H1 (cell line): ENCODE measurements around the gene ARHGAP15. TPM values are rescaled to one million over a fixed set of nuclear protein-coding genes. Genes with fewer than 3 reads are reported as not detected.

Experiments
- CTCF ChIA-PET: fragments of 300-600 bp; sonication (Branson Sonifier 250); formaldehyde crosslinking; loops from one replicate; lab custom pipeline; 2021; ENCODE audit not compliant: partially characterized antibody; lab: Charles Lee
- POLR2A ChIA-PET: fragments of 300-600 bp; sonication (Branson Sonifier 250); formaldehyde crosslinking; loops from one replicate; lab custom pipeline; 2021; ENCODE audit warnings: inconsistent platforms; ENCODE audit not compliant: partially characterized antibody; lab: Charles Lee
- DNase-seq, 2 experiments: peaks; one replicate each; pipeline versions ENCODE4 v3.0.0 to v3.0.0-alpha.2; 2010 to 2022; ENCODE audit warnings: low spot score in 2 of 2, low read depth in 1 of 2, mixed read lengths in 1 of 2
- FAIRE-seq: peaks from 2 replicates; lab custom pipeline; 2011; peaks lifted over from hg19 to GRCh38; lab: Jason Lieb, UNC
- H2AFZ ChIP-seq: 2 replicates; pipeline ENCODE4 v1.8.1; 2012; ENCODE audit warnings: low read length, inconsistent platforms
- H2AK5ac ChIP-seq: 2 replicates; pipeline ENCODE4 v1.6.1; 2013; ENCODE audit warnings: low read depth, low read length
- H2BK120ac ChIP-seq: replicated peaks from 2 replicates; pipeline ENCODE3; 2013; ENCODE audit warnings: low read depth, low read length, inconsistent platforms
- H2BK12ac ChIP-seq: 2 replicates; pipeline ENCODE4 v1.6.1; 2013; ENCODE audit warnings: low read depth, low read length
- H2BK15ac ChIP-seq: 2 replicates; pipeline ENCODE4 v1.6.1; 2013; ENCODE audit warnings: low read length
- H2BK20ac ChIP-seq: 2 replicates; pipeline ENCODE4 v1.6.1; 2013; ENCODE audit warnings: low read length
- H2BK5ac ChIP-seq: 2 replicates; pipeline ENCODE4 v1.6.1; 2013; ENCODE audit warnings: low read depth, low read length
- H3K14ac ChIP-seq: 2 replicates; pipeline ENCODE4 v1.6.1; 2013; ENCODE audit warnings: inconsistent platforms; ENCODE audit not compliant: insufficient read length
- H3K18ac ChIP-seq: 2 replicates; pipeline ENCODE4 v1.6.1; 2013; ENCODE audit warnings: low read length; ENCODE audit errors: extremely low read depth
- H3K23ac ChIP-seq: 2 replicates; pipeline ENCODE4 v1.6.1; 2013; ENCODE audit warnings: inconsistent platforms; ENCODE audit not compliant: insufficient read length
- H3K23me2 ChIP-seq: 2 replicates; pipeline ENCODE4 v1.6.1; 2013; ENCODE audit warnings: low read depth, low read length
- H3K27ac ChIP-seq: 2 replicates; pipeline ENCODE4 v1.6.1; 2011; ENCODE audit warnings: low read depth, low read length, inconsistent platforms
- H3K27me3 ChIP-seq, 4 experiments: replicated peaks in 1 of 4; 1 replicate in 1 of 4; 2 replicates in 3 of 4; pipeline versions ENCODE4 v1.6.1 to v1.8.1; 2011 to 2013; ENCODE audit warnings: low read length in 3 of 4, mild to moderate bottlenecking in 3 of 4, inconsistent platforms in 2 of 4, mixed read lengths in 2 of 4, moderate library complexity in 1 of 4; ENCODE audit not compliant: control insufficient read depth in 3 of 4, insufficient read depth in 3 of 4; ENCODE audit errors: extremely low read depth in 1 of 4
- H3K36me3 ChIP-seq, 4 experiments: 2 replicates each; pipeline versions ENCODE4 v1.6.1 to v1.8.1; 2011 to 2013; ENCODE audit warnings: mild to moderate bottlenecking in 4 of 4, low read length in 3 of 4, moderate library complexity in 2 of 4, control low read depth in 1 of 4, inconsistent platforms in 1 of 4; ENCODE audit not compliant: insufficient read depth in 4 of 4, control insufficient read depth in 2 of 4
- H3K4ac ChIP-seq: replicated peaks from 2 replicates; pipeline ENCODE3; 2013; ENCODE audit warnings: low read length, low read depth, mixed read lengths, inconsistent platforms; ENCODE audit not compliant: insufficient read length
- H3K4me1 ChIP-seq, 4 experiments: replicated peaks in 1 of 4; 1 replicate in 1 of 4; 2 replicates in 3 of 4; pipeline versions ENCODE4 v1.6.1 to v1.8.1; 2011 to 2013; ENCODE audit warnings: low read length in 3 of 4, inconsistent platforms in 2 of 4, mixed read lengths in 1 of 4; ENCODE audit not compliant: insufficient read depth in 4 of 4, control insufficient read depth in 3 of 4
- H3K4me2 ChIP-seq, 2 experiments: 2 replicates each; pipeline versions ENCODE4 v1.6.1 to v1.8.1; 2011 to 2013; ENCODE audit warnings: low read depth in 2 of 2, low read length in 2 of 2, control low read depth in 1 of 2, inconsistent platforms in 1 of 2, mild to moderate bottlenecking in 1 of 2; ENCODE audit not compliant: insufficient read depth in 1 of 2
- H3K4me3 ChIP-seq, 4 experiments: fragments of 200-600, 300-600 bp in 1 of 4; sonication (generic), shearing (Covaris generic), sonication (Bioruptor Twin) in 1 of 4; 2 replicates each; pipeline versions ENCODE4 v1.5.1 to v1.8.1; 2011 to 2016; ENCODE audit warnings: low read length in 4 of 4, low read depth in 3 of 4, control low read depth in 2 of 4, inconsistent platforms in 2 of 4, mild to moderate bottlenecking in 2 of 4, mixed read lengths in 1 of 4, moderate library complexity in 1 of 4; ENCODE audit not compliant: insufficient read depth in 2 of 4; ENCODE audit errors: extremely low read depth in 1 of 4
- H3K56ac ChIP-seq: replicated peaks from 2 replicates; pipeline ENCODE3; 2013; ENCODE audit warnings: low read depth, mild to moderate bottlenecking, mixed read lengths, low read length, inconsistent platforms; ENCODE audit not compliant: insufficient read length
- H3K79me1 ChIP-seq: 2 replicates; pipeline ENCODE4 v1.6.1; 2013; ENCODE audit warnings: low read depth, low read length, control low read depth
- H3K79me2 ChIP-seq, 2 experiments: 2 replicates each; pipeline versions ENCODE4 v1.6.1 to v1.8.1; 2012 to 2013; ENCODE audit warnings: low read length in 2 of 2, mild to moderate bottlenecking in 2 of 2, inconsistent platforms in 1 of 2; ENCODE audit not compliant: insufficient read depth in 2 of 2, control insufficient read depth in 1 of 2
- H3K9ac ChIP-seq, 4 experiments: replicated peaks in 1 of 4; 1 replicate in 1 of 4; 2 replicates in 3 of 4; pipeline versions ENCODE4 v1.6.1 to v1.8.1; 2011 to 2013; ENCODE audit warnings: low read depth in 3 of 4, low read length in 3 of 4, control low read depth in 2 of 4, mild to moderate bottlenecking in 2 of 4, moderate library complexity in 2 of 4, inconsistent platforms in 1 of 4; ENCODE audit errors: extremely low read depth in 1 of 4
- H3K9me3 ChIP-seq, 2 experiments: 2 replicates each; pipeline versions ENCODE4 v1.6.1 to v1.8.1; 2012 to 2013; ENCODE audit warnings: mild to moderate bottlenecking in 2 of 2, moderate library complexity in 2 of 2, control low read depth in 1 of 2, inconsistent platforms in 1 of 2, low read depth in 1 of 2, low read length in 1 of 2, mixed read lengths in 1 of 2; ENCODE audit not compliant: insufficient read depth in 2 of 2
- H4K20me1 ChIP-seq, 2 experiments: replicated peaks in 1 of 2; 2 replicates each; pipeline versions ENCODE3 to v1.8.1; 2011 to 2013; ENCODE audit warnings: inconsistent platforms in 2 of 2, low read length in 2 of 2, mild to moderate bottlenecking in 1 of 2; ENCODE audit not compliant: insufficient read depth in 2 of 2, control insufficient read depth in 1 of 2
- H4K5ac ChIP-seq: 2 replicates; pipeline ENCODE4 v1.6.1; 2013; ENCODE audit warnings: low read length, low read depth, mixed read lengths, inconsistent platforms; ENCODE audit not compliant: insufficient read length
- H4K8ac ChIP-seq: 2 replicates; pipeline ENCODE4 v1.8.0; 2013; ENCODE audit warnings: mild to moderate bottlenecking, moderate library complexity, low read length, inconsistent platforms; ENCODE audit not compliant: insufficient read depth; ENCODE audit errors: extremely low read depth
- H4K91ac ChIP-seq: replicated peaks from 2 replicates; pipeline ENCODE3; 2013; ENCODE audit warnings: low read length, mixed read lengths, inconsistent platforms; ENCODE audit not compliant: insufficient read length
- CBX8 ChIP-seq: fragments of 300-800, 300-1000 bp; sonication (generic); IDR thresholded peaks from 2 replicates; pipeline ENCODE4 v1.7.1; 2016; ENCODE audit warnings: low read depth, low read length, borderline replicate concordance
- CREB1 ChIP-seq: IDR thresholded peaks from 2 replicates; pipeline ENCODE4 v1.6.1; 2012; ENCODE audit warnings: inconsistent platforms
- FOSL1 ChIP-seq: IDR thresholded peaks from 2 replicates; pipeline ENCODE4 v1.6.1; 2011; ENCODE audit warnings: mild to moderate bottlenecking, low read depth, low read length, moderate library complexity; ENCODE audit not compliant: insufficient read depth
- KDM5A ChIP-seq: fragments of 200-600 bp; IDR thresholded peaks from 2 replicates; pipeline ENCODE4 v1.7.1; 2012; ENCODE audit warnings: mild to moderate bottlenecking, low read length, inconsistent platforms, mixed read lengths
- RAD21 ChIP-seq, 2 experiments: IDR thresholded peaks in 1 of 2; conservative IDR thresholded peaks in 1 of 2; 2 replicates each; pipeline ENCODE4 v1.6.1; 2011; ENCODE audit warnings: low read depth in 2 of 2, low read length in 2 of 2, improper control_type of control experiment in 1 of 2, inconsistent platforms in 1 of 2, mild to moderate bottlenecking in 1 of 2, moderate library complexity in 1 of 2
- TAF1 ChIP-seq: IDR thresholded peaks from 2 replicates; pipeline ENCODE4 v1.6.1; 2011; ENCODE audit warnings: mild to moderate bottlenecking, low read depth, low read length
- TEAD4 ChIP-seq: IDR thresholded peaks from 2 replicates; pipeline ENCODE4 v1.6.1; 2012; ENCODE audit warnings: low read depth, low read length, inconsistent platforms, mixed read lengths
- WGBS, 2 experiments: shearing (Covaris generic) in 1 of 2; methylation state at CpG; one replicate each; pipeline versions ENCODE4 v1.1.6 to v1.1.7; 2013 to 2015; ENCODE audit warnings: low lambda C conversion rate in 2 of 2, mixed read lengths in 2 of 2, inconsistent platforms in 1 of 2, low coverage in 1 of 2, missing lambda C conversion rate in 1 of 2; ENCODE audit not compliant: insufficient replicate concordance in 2 of 2, insufficient coverage in 1 of 2, insufficient read length in 1 of 2; ENCODE audit errors: extremely low coverage in 1 of 2, missing lambda C conversion rate in 1 of 2; 5-methylcytosine and 5-hydroxymethylcytosine counted together
- polyA plus RNA-seq, 7 experiments: library from polyadenylated mRNA; depleted of rRNA in 3 of 7; stranded (reverse) in 5 of 7; unstranded in 2 of 7; fragments of >200 nt in 5 of 7; fragments of 200-250 nt in 2 of 7; gene quantifications; 1 replicate in 5 of 7; 2 replicates in 1 of 7; 4 replicates in 1 of 7; pipeline versions ENCODE4 v1.2.1 to v1.2.3, GENCODE V29; 2011 to 2013; ENCODE audit warnings: missing spikeins in 2 of 7, mixed read lengths in 2 of 7
- total RNA-seq: library from RNA; stranded (reverse); fragmentation: NEBNext Ultra II Directional; extraction: Animal tissue kit (Norgen Biotek cat#: 25700); gene quantifications from 2 replicates; pipeline ENCODE4 v1.2.1, GENCODE V29; 2021
- TF ChIP-seq, protein P1 (sequence below), 3 experiments: IDR thresholded peaks; 1 replicate in 2 of 3; 2 replicates in 1 of 3; pipeline versions ENCODE4 v1.5.1 to v1.6.1; 2011; ENCODE audit warnings: low read length in 3 of 3, mild to moderate bottlenecking in 3 of 3, inconsistent platforms in 2 of 3, low read depth in 1 of 3, moderate library complexity in 1 of 3; ENCODE audit not compliant: insufficient read depth in 1 of 3; ENCODE audit errors: control extremely low read depth in 1 of 3

The ARHGAP15 gene
- total and polyA plus RNA-seq, 2 of the 8 experiments (the other 6 are each of a cell fraction or from before 2014, with no cell fraction given), result not detected

GRCh38 chr2:143158551-143159485 lies 29.6 kb downstream of the ARHGAP15 start:
- no peaks in the 10 kb centered on the region for H3K36me3 ChIP-seq
- DNase-seq, result no peak
- CTCF ChIA-PET, result interaction anchor here (0.6 to 8.9 kb wide), 9 partner anchors 8 to 125 kb away, joined by 3 to 164 read pairs (median 4); no protein-coding TSS in a partner anchor

More at GRCh38 chr2:143158551-143159485, 29.6 kb downstream of the ARHGAP15 start:
- H3K4me1 ChIP-seq, result no peaks in the 10 kb centered on the region
- H3K14ac ChIP-seq, result no peak overlapping the region
- H3K27ac ChIP-seq, result no peak overlapping the region
- FAIRE-seq, result no peak
- H3K9me3 ChIP-seq, result no peaks in the 10 kb centered on the region
- H2BK20ac ChIP-seq, result no peak overlapping the region
- no peak overlapping the region for H2BK15ac ChIP-seq
- H3K4me2 ChIP-seq, result no peak overlapping the region
- H2BK12ac ChIP-seq, result no peak overlapping the region
- H4K8ac ChIP-seq, result no peak overlapping the region
- H2BK120ac ChIP-seq, result no peak overlapping the region
- POLR2A ChIA-PET, result no interaction called here
- TF ChIP-seq FOSL1 (no peak), CBX8 (no peak), TEAD4 (no peak), KDM5A (no peak), CREB1 (no peak), RAD21 (IDR thresholded peaks at IDR 0.05 in 1 of 2, conservative IDR thresholded peaks at IDR 0.05 in 1 of 2; ENCODE audit: low read depth in 2 of 2, low read length in 2 of 2) (no peak), TAF1 (no peak)
- TF ChIP-seq, protein P1, sequence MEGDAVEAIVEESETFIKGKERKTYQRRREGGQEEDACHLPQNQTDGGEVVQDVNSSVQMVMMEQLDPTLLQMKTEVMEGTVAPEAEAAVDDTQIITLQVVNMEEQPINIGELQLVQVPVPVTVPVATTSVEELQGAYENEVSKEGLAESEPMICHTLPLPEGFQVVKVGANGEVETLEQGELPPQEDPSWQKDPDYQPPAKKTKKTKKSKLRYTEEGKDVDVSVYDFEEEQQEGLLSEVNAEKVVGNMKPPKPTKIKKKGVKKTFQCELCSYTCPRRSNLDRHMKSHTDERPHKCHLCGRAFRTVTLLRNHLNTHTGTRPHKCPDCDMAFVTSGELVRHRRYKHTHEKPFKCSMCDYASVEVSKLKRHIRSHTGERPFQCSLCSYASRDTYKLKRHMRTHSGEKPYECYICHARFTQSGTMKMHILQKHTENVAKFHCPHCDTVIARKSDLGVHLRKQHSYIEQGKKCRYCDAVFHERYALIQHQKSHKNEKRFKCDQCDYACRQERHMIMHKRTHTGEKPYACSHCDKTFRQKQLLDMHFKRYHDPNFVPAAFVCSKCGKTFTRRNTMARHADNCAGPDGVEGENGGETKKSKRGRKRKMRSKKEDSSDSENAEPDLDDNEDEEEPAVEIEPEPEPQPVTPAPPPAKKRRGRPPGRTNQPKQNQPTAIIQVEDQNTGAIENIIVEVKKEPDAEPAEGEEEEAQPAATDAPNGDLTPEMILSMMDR (IDR thresholded peaks at IDR 0.05; ENCODE audit: control extremely low read depth in 1 of 3, insufficient read depth in 1 of 3, low read depth in 1 of 3, low read length in 3 of 3), result no peak
- no peak overlapping the region for H2BK5ac ChIP-seq
- H3K27me3 ChIP-seq, result no peaks in the 10 kb centered on the region
- H3K56ac ChIP-seq, result no peak overlapping the region
- no peak overlapping the region for H4K5ac ChIP-seq
- no peak overlapping the region for H3K18ac ChIP-seq
- no peak overlapping the region for H3K9ac ChIP-seq
- no peaks in the 10 kb centered on the region for H3K79me1 ChIP-seq
- no peak overlapping the region for H3K23ac ChIP-seq
- H3K79me2 ChIP-seq, result no peaks in the 10 kb centered on the region
- H4K20me1 ChIP-seq, result no peaks in the 10 kb centered on the region
- WGBS, 2 experiments, result 92% methylated on average over 10 of the region's 10 CpGs; no CpG with 5 or more reads in 1 of the 2 experiments
- H3K4me3 ChIP-seq, result no peak overlapping the region
- H3K4ac ChIP-seq, result no peak overlapping the region
- no peaks in the 10 kb centered on the region for H3K23me2 ChIP-seq
- H2AFZ ChIP-seq, result no peak overlapping the region
- no peak overlapping the region for H4K91ac ChIP-seq
- H2AK5ac ChIP-seq, result no peak overlapping the region
